HUES64 (cell line): ENCODE measurements around the gene NR1H4.

ENCODE experiments used
- H3K27ac ChIP-seq: 2 replicates; pipeline ENCODE4 v1.7.0; 2013; ENCODE audit warnings: low read depth, low read length, inconsistent platforms
- H3K27me3 ChIP-seq: 2 replicates; pipeline ENCODE4 v1.6.1; 2013; ENCODE audit warnings: mild to moderate bottlenecking, low read length; ENCODE audit not compliant: insufficient read depth
- H3K36me3 ChIP-seq: 2 replicates; pipeline ENCODE4 v1.6.1; 2013; ENCODE audit warnings: mild to moderate bottlenecking, low read length; ENCODE audit not compliant: insufficient read depth
- H3K4me1 ChIP-seq: 2 replicates; pipeline ENCODE4 v1.6.1; 2013; ENCODE audit warnings: mild to moderate bottlenecking, low read length, moderate library complexity; ENCODE audit not compliant: insufficient read depth
- H3K4me3 ChIP-seq: 2 replicates; pipeline ENCODE4 v1.5.1; 2013; ENCODE audit warnings: mild to moderate bottlenecking, low read length, moderate library complexity
- H3K9ac ChIP-seq: 2 replicates; pipeline ENCODE4 v1.6.1; 2013; ENCODE audit warnings: mild to moderate bottlenecking, low read depth, low read length
- H3K9me3 ChIP-seq: 2 replicates; pipeline ENCODE4 v1.6.1; 2013; ENCODE audit warnings: low read depth, low read length; ENCODE audit not compliant: insufficient read depth
- WGBS: fragments of 150-250, 120-280 bp; methylation state at CpG from one replicate; pipeline ENCODE4 v1.1.7; 2013; ENCODE audit warnings: missing lambda C conversion rate; 5-methylcytosine and 5-hydroxymethylcytosine counted together

Gene NR1H4

GRCh38 chr12:100572184-100572583, 98.5 kb downstream of the NR1H4 start:
- Histone ChIP-seq H3K4me3 (no peak overlapping the region), H3K9ac (no peak overlapping the region), H3K27me3 (peaks cover 27% of the 10 kb centered on the region), H3K27ac (no peak overlapping the region), H3K4me1 (peaks cover 6% of the 10 kb centered on the region; the same call in 1 of the 2 replicates), H3K9me3 (no peaks in the 10 kb centered on the region), H3K36me3 (no peaks in the 10 kb centered on the region)
- WGBS, result 88% methylated on average over 3 of the region's 3 CpGs

GRCh38 chr12:100573292-100574186, 99.9 kb downstream of the NR1H4 start, which contains the start of gene GAS2L3:
Gene GAS2L3 (plus strand): TSS chr12:100573684. CDS start chr12:100594905, 21,221 bp downstream.
- peak within 1 kb of the TSS; percentile 74 for H3K9ac ChIP-seq
- no peaks in the 10 kb centered on the region for H3K36me3 ChIP-seq
- 2% methylated on average over 70 of the region's 70 CpGs for WGBS
- peak within 1 kb of the TSS; percentile 82 for H3K4me3 ChIP-seq
- H3K27me3 ChIP-seq, result peaks cover 27% of the 10 kb centered on the region
- no peaks in the 10 kb centered on the region for H3K9me3 ChIP-seq
- H3K4me1 ChIP-seq, result peaks cover 6% of the 10 kb centered on the region; the same call in 1 of the 2 replicates
- H3K27ac ChIP-seq, result peak within 1 kb of the TSS; percentile 56; the same call in 1 of the 2 replicates

GRCh38 chr12:100574187-100575074, 100.8 kb downstream of the NR1H4 start:
- Histone ChIP-seq H3K9ac (peak overlapping the region; percentile 74; the same call in 1 of the 2 replicates), H3K27ac (no peak overlapping the region), H3K36me3 (no peaks in the 10 kb centered on the region), H3K4me1 (peaks cover 6% of the 10 kb centered on the region; the same call in 1 of the 2 replicates), H3K9me3 (no peaks in the 10 kb centered on the region), H3K4me3 (peak overlapping the region; percentile 82), H3K27me3 (peaks cover 27% of the 10 kb centered on the region)
- WGBS, result 20% methylated on average over 14 of the region's 15 CpGs

GRCh38 chr12:100576331-100577036, 102.8 kb downstream of the NR1H4 start:
- H3K9ac ChIP-seq, result no peak overlapping the region
- H3K27ac ChIP-seq, result no peak overlapping the region
- no peak overlapping the region for H3K4me3 ChIP-seq
- H3K4me1 ChIP-seq, result peaks cover 6% of the 10 kb centered on the region; the same call in 1 of the 2 replicates
- H3K9me3 ChIP-seq, result 0 out of 2 replicates have a peak, but pooled peaks cover 1% of the 10 kb centered on the region
- peaks cover 23% of the 10 kb centered on the region for H3K27me3 ChIP-seq
- no CpG with 5 or more reads among the region's 3 CpGs for WGBS
- H3K36me3 ChIP-seq, result no peaks in the 10 kb centered on the region

- Histone ChIP-seq H3K4me3 (no peak overlapping the region), H3K9me3 (peaks cover 20% of the 10 kb centered on the region; the same call in 1 of the 2 replicates), H3K4me1 (peaks cover 6% of the 10 kb centered on the region; the same call in 1 of the 2 replicates), H3K27ac (no peak overlapping the region), H3K9ac (no peak overlapping the region), H3K27me3 (peaks cover 8% of the 10 kb centered on the region), H3K36me3 (no peaks in the 10 kb centered on the region)
- WGBS, result 97% methylated on average over 5 of the region's 5 CpGs
These were observed 105.3 kb downstream of the NR1H4 start for GRCh38 chr12:100578923-100579322.

GRCh38 chr12:100579844-100580243, 106.2 kb downstream of the NR1H4 start:
- no peak overlapping the region for H3K27ac ChIP-seq
- peaks cover 23% of the 10 kb centered on the region; the same call in 1 of the 2 replicates for H3K9me3 ChIP-seq
- H3K9ac ChIP-seq, result no peak overlapping the region
- H3K27me3 ChIP-seq, result peaks cover 2% of the 10 kb centered on the region; the same call in 1 of the 2 replicates
- no peak overlapping the region for H3K4me3 ChIP-seq
- no peaks in the 10 kb centered on the region for H3K36me3 ChIP-seq
- H3K4me1 ChIP-seq, result peaks cover 3% of the 10 kb centered on the region; the same call in 1 of the 2 replicates
- WGBS, result 76% methylated on average over 2 of the region's 2 CpGs

- H3K9me3 ChIP-seq, result peaks cover 24% of the 10 kb centered on the region; the same call in 1 of the 2 replicates
- no peak overlapping the region for H3K4me3 ChIP-seq
- no peak overlapping the region for H3K9ac ChIP-seq
- no peaks in the 10 kb centered on the region for H3K4me1 ChIP-seq
- WGBS, result 97% methylated on average over 3 of the region's 3 CpGs
- H3K36me3 ChIP-seq, result no peaks in the 10 kb centered on the region
- no peaks in the 10 kb centered on the region for H3K27me3 ChIP-seq
- H3K27ac ChIP-seq, result no peak overlapping the region
These were observed 110.6 kb downstream of the NR1H4 start for GRCh38 chr12:100584256-100584655.

GRCh38 chr12:100591979-100592378, 118.3 kb downstream of the NR1H4 start:
- no peaks in the 10 kb centered on the region for H3K27me3 ChIP-seq
- no peak overlapping the region for H3K4me3 ChIP-seq
- no peaks in the 10 kb centered on the region for H3K4me1 ChIP-seq
- 0 out of 2 replicates have a peak, but pooled peaks cover 2% of the 10 kb centered on the region for H3K9me3 ChIP-seq
- no peaks in the 10 kb centered on the region for H3K36me3 ChIP-seq
- H3K9ac ChIP-seq, result no peak overlapping the region
- no peak overlapping the region for H3K27ac ChIP-seq
- WGBS, result 99% methylated on average over 4 of the region's 4 CpGs

- no peak overlapping the region for H3K27ac ChIP-seq
- WGBS, result 91% methylated on average over 5 of the region's 5 CpGs
These were observed 119.8 kb downstream of the NR1H4 start for GRCh38 chr12:100593490-100593889.

GRCh38 chr12:100601626-100602025, 128.0 kb downstream of the NR1H4 start:
- WGBS, result no CpG with 5 or more reads among the region's 1 CpG
- no peak overlapping the region for H3K4me3 ChIP-seq
- no peaks in the 10 kb centered on the region for H3K9me3 ChIP-seq
- H3K9ac ChIP-seq, result no peak overlapping the region
- H3K27ac ChIP-seq, result no peak overlapping the region
- H3K4me1 ChIP-seq, result no peaks in the 10 kb centered on the region
- H3K27me3 ChIP-seq, result no peaks in the 10 kb centered on the region
- H3K36me3 ChIP-seq, result peaks cover 9% of the 10 kb centered on the region

More at GRCh38 chr12:100593490-100593889, 119.8 kb downstream of the NR1H4 start:
- Histone ChIP-seq H3K4me3 (no peak overlapping the region), H3K36me3 (no peaks in the 10 kb centered on the region), H3K4me1 (no peaks in the 10 kb centered on the region), H3K9me3 (0 out of 2 replicates have a peak, but pooled peaks cover 2% of the 10 kb centered on the region), H3K9ac (no peak overlapping the region), H3K27me3 (no peaks in the 10 kb centered on the region)
